SK-MEL-5 (cell line): ENCODE results near the gene OLFML2A. TPM values are rescaled to one million over a fixed set of nuclear protein-coding genes. Genes with fewer than 3 reads are reported as not detected.

Experiments
- DNase-seq: peaks from one replicate; pipeline ENCODE4 v3.0.0-alpha.2; 2016; ENCODE audit warnings: low read depth, low spot score
- in situ Hi-C: cut with HindIII; loops from 2 replicates; pipeline ENCODE4 v1.10.0; 2016; ENCODE audit warnings: low sequenced_read_pairs, high pct_unique_total_duplicates, low pct_unique_long_range_greater_than_20kb
- total RNA-seq: library from RNA; depleted of rRNA; stranded (reverse); fragments of >200 nt; shearing (Covaris generic); gene quantifications from 2 replicates; pipeline ENCODE4 v1.2.3, GENCODE V29; 2014

Gene OLFML2A
- total RNA-seq, 1 experiment from 2014 or later: 0.90 TPM

DNA sequence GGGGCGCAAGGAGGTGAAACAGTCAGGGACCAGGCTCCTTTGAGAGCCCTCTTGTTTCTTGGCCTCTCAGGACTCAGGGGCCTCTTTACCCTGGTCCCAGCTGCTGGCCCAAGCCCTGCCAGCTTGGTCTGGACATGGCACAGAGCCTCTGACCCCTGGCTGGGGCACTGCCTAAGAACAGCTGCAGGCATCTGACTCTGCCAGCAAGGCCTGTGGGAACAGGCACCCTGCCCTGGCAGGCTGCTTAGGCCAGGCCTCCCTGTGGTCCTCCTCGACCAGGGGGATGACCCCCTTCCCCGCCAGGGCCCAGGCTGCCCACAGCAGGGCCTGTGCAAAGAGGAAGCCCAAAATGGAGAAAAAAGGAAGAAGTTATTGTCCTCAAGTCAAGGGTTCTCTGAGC is 25.5 kb downstream of the OLFML2A start:
- DNase-seq: no peak
- in situ Hi-C loops: no loop called here

DNA sequence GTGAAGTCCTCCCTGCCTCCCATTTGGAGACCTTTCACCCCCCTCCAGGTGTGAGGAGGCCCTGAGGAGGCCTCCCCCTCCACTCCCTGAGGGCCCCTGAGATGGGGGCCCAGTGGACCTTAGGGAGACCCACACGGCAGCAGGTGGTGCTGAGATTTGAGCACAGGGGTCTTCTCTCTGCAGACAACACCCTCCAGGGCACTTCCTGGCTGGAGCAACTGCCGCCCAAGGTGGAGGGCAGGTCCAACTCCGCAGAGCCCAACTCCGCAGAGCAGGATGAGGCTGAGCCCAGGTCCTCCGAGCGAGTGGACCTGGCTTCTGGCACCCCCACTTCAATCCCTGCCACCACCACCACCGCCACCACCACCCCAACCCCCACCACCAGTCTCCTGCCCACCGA is 27.0 kb downstream of the OLFML2A start:
- no peak for DNase-seq
- in situ Hi-C loops: no loop called here

DNA sequence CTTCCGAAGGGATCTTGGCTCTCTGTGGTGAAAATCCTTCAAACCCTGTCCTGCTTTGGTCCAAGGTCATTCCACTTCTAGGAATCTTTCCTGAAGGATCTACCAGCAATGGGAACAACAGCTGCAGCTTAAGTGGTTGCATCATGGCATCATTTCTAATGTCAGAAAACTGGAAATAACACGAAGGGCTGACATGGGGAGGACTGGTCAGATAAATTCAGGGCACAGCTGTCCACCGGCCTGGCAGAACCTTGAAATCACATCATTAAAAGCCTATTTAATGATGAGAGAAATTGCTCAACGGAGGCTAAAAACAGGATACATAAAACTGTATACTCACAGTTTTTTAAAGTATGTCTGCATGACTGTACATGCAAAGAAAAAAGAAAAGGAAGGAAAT is 28.3 kb downstream of the OLFML2A start:
- in situ Hi-C loops: no loop called here
- DNase-seq: no peak

DNA sequence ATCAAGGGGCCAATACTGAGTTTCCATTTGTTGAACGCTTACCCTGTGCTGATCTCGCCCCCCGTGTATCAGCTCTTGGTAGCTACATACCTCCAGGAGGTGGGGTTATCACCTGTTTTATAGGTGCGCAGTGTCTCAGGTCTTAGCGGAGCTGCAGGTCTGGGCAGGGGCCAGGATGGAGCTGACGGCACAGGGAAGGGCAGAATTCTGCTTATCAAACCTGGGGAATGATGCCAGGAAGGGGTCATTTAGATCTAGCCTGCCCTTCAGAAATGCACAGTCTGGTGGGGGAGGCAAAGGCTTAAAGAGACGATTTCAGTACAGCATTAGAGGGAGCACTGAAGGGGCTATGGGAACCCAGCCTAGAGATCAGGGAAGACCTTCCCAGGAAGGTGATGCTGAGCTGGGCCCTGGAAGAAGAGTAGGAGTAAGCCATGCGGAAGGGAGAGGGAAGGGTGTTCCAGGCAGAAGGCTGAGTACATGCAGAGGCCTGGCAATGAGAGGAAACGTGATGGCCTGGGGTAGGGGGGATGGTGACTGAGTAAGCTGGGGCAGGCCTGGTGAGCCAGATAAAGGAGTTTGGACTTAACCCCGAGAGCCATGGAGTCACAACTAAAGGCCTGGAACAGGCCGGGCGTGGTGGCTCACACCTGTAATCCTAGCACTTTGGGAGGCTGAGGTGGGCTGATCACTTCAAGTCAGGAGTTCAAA is 31.5 kb downstream of the OLFML2A start:
- no peak for DNase-seq
- in situ Hi-C loops: no loop called here

DNA sequence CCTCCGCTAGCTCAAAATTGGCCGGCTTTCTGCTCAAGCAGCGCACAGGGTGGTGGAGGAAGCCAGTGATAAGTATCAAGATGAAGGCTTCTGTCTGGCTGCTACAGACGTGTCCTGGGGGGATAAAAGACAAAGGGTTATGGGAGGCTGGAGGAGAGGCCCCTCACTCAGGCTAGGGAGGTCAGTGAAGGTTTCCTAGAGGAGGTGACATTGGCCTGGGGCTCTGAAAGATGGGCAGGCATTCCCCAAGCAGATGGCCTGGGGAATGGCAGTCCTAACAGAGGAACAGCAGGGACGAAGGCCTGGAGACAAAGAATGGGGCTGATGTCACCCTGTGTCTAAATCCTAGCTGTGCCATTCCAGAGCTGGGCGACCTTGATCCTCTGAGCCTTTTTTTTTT is 32.3 kb downstream of the OLFML2A start:
- in situ Hi-C loops: no loop called here
- no peak for DNase-seq

DNA sequence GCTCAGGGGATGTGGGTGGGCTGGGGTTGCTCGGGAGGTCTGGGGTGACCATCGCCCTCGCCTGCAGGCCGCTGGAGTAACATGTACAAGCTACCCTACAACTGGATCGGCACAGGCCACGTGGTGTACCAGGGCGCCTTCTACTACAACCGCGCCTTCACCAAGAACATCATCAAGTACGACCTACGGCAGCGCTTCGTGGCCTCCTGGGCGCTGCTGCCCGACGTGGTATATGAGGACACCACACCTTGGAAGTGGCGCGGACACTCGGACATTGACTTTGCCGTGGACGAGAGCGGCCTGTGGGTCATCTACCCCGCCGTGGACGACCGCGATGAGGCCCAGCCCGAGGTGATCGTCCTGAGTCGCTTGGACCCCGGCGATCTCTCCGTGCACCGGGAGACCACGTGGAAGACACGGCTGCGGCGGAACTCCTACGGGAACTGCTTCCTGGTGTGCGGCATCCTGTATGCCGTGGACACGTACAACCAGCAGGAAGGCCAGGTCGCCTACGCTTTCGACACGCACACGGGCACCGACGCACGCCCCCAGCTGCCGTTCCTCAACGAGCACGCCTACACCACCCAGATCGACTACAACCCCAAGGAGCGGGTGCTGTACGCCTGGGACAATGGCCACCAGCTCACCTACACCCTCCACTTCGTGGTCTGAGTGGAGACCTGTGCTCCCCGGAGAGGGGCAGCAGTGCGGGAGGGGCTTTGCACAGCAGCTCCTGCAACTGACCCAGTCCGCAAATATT is 33.0 kb downstream of the OLFML2A start:
- no peak for DNase-seq
- in situ Hi-C loops: no loop called here

DNA sequence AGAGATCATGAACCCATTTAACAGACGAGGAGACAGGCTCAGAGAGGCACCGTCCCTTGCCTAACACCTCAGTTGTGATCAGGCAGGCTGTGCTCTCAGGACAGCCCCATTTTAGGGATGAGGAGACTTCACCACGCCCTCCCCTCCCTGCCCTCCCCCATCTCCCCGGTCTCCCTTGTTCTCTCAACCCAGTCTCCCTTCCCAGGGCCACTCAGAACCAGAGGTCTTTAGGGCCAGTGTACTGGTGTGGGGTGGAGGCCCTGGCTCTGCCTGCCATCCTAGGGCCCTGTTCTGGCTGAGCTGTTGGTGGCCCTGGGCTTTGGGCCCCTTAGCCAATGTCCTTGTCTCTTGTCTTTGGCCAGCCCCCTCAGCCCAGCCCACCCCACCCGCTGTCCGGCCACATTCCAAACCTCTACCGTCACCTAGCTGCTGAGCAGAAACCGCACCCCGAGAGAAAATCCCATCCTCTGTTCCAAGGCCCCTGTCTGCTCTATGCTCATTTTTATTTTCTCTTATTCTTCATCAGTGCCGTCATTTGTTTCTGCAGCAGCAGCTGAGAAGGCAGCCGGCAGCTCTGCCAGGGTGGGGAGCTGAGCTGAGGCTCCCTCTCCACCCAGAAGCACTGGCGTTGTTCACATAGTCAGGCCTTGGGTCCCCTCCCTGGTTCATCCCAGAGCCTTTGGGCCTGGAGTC is 33.9 kb downstream of the OLFML2A start:
- in situ Hi-C loops: no loop called here
- no peak for DNase-seq

DNA sequence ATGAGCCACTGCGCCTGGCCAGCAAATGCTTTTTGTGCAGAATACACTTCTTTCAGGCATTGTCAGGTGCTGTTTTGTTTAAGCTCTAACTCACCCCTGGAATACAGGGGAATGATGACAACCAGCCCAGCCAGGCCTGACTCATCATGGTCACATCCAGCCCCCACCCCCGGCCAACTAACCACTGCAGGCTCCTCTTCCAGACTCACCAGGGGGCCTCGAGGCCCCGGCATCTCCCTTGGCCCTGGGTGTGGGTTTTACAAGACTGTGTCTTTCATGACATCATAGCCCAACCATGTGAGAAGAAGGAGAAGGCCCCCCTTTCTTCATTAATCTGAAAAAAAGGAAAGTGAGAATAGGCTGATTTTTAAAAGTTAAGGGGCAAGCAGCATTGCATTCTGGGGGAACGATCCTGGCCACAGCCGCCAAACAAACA is 35.5 kb downstream of the OLFML2A start:
- DNase-seq: peak; percentile 52
- in situ Hi-C loops: no loop called here

DNA sequence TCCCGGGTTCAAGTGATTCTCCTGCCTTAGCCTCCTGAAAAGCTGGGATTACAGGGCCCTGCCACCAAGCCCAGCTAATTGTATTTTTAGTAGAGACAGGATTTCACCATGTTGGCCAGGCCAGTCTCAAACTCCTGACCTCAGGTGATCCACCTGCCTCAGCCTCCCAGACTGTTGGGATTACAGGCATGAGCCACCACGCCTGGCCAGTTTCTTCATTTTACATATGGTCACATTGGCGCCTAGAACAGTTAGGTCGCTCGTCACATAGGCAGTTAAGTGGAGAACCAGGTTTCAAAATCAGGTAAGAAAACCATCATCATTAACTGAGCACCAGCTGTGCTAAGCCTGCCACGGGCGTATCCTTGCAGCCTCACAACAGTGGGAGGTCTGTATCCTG is 36.1 kb downstream of the OLFML2A start:
- in situ Hi-C loops: no loop called here
- no peak for DNase-seq

DNA sequence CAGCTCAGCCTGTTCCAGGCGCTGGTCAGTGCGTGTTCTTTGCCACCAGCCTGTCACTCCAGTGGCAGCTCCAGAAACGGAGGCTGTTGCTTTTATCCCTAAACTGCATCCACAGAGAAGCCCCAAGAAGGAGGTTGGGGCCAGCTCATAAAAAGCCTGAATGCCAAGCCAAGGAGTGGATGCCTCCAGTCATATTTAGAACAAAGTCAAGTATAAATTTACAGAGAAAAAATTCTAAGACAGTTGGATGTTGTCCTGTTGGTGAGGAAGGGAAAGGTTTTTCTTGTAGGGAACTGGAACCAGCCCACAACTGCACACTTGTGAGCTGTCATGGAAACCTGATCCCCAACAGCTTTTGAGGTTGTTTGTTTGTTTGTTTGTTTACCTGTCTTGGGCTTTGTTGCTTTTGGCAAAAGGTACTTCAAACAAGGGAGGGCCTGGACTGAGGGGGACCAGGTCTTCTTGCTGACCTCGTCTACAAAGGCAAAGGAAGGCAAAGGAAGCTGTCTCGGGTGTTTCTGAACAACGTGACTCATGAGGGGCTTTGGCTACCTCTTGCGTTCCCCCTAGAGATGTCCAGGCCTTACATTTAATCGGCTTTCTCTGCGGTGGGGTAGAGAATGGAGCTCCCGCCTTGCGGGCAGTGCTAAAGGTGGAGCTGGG is 36.7 kb downstream of the OLFML2A start:
- in situ Hi-C loops: no loop called here
- no peak for DNase-seq

DNA sequence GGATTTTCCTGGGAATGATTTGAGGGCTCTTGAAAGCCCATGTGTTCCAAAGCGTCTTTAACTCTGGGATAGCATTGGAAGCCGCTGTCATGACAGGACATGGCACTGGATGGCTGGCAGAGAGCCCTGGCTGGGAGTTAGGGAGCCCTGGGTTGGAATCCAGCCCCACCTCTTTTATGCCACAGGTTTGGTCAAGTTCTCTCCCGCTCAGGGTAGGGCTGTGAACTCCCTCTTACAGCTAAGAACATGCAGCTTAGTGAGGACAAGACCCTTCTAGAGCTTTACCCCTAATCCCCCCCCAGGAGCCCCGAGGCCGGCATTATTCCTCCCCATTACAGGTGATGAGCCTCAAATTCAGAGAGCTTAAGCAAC is 37.2 kb downstream of the OLFML2A start:
- in situ Hi-C loops: no loop called here
- no peak for DNase-seq

DNA sequence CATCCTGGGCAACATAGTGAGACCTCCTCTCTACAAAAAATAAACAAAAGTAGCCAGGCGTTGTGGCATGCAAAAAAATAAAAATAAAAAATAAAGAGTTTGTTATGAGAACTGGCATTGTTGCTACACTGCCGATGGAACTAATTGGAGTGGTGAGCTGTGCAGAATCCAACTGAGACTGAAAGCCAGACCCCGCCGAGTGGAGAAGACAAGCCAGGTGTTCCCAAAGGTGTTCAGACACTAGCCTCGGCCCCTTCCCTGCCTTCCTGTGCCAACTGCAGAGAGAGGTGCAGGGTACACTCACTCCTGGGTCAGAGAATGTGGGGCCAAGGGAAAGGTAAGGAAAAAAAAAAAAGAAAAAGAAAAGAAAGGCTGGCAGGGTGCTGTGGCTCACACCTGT is 38.7 kb downstream of the OLFML2A start:
- no peak for DNase-seq
- in situ Hi-C loops: no loop called here

DNA sequence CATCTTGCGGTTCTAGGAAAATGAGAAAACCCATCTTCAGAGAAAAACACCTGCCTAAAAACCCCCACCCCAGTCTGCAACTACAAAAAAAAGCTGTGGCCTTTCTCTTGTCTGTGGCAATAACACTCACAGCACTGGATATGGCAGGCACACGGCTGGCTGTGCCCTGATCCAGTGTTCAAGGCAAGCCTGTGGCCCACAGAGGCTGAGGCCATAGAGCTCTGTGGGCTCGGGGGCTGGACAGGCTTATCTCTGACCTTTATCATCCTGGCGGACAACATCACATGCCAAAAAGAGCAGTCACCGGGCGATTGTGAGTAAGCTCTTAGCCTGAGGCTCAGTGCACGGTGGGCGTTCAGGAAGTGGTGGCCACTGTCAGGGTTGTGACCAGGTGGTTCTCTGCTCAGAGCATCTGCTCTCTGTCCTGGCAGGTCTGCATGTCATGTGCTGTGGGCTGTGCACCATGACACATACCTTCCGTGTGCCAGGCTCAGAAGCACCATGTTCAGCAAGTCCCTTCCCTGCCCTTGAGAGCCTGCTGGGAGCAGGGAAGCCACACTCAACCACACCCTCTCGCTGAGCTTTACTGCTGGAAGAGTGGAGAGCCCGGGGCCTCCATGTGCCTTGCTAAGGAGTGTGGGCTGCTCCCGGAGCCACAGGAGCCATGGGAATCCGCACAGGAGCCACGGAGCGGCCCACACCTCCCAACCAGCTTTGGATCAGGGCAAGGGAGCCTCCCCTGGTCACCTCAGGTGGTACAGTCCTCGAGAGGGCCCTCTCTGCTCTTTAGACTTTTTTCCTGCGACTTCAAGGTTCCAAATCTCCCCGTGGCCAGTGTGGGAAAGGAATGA is 41.7 kb downstream of the OLFML2A start:
- peak; percentile 61 for DNase-seq
- in situ Hi-C loops: no loop called here

DNA sequence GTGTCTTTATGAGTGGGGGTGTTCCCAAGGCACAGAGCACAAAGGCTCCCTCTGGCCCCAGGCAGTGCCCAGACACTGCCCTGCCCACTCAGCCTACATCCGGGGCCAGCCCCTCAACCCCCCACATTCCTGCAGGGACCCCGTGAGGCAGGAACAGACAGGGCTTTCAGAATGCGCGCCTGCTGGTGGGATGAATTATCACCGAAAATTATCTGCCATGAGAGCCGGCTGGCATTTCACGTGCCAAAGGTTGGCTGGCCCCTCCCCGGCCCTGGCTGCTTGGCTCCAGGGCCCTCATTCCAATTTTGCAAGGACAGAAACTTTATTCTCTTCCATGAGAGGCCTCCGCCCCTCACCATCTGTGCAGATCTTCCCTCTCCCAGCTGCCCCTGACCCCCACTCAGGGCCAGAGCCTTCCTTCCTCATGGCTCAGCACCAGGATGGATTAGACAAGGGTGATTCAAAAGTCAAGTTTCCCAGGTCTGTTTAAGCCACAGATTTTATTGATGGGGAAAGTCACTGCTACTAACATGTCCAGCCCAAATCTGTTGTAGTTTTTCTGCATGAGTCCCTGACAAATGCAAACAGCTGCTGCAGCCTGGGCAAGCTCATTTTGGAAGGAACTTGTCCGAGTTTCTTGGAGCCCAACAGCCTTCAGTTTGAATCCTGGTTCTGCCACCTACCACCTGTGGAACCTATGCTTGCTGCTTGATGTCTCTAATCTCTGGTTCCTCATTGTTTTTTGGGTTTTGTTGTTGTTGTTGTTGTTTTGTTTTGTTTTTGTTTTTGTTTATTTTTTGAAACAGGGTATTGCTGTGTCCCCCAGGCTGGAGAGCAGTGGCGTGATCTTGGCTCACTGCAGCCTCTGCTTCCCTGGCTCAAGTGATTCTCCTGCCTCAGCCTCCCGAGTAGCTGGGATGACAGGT is 44.0 kb downstream of the OLFML2A start:
- DNase-seq: peak; percentile 49
- in situ Hi-C loops: no loop called here

DNA sequence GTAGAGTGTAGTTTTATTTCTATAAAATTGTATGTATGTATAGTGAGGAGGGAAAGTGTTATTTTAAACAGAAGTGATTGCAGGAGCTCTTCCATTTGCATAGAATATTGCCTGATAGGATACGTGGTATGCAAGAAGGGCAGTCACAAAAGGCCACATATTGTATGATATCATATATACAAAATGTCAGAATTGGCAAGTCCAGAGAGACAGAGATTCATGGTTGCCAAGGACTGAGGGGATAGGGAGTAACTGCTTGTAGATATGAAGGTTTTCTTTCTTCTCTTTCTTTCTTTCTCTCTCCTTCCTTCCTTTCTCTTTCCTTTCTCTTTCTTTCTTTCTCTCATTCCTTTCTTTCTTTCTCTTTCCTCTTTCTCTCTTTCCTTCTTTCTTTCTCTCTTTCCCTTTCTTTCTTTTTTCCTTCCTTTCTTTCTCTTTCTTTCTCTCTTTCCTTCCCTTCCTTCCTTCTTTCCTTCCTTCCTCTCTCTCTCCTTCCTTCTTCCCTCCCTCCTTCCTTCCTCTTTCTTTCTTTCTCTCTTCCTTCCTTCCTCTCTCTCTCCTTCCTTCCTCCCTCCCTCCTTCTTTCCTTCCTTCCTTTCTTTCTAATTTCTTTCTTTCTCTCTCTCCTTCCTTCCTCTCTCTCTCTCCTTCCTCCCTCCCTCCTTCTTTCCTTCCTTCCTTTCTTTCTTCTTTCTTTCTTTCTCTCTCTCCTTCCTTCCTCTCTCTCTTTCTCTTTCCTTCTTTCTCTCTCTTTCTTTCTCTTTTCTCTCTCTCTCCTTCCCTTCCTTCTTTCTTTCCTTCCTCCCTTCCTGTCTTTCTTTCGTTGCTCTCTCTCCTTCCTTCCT is 51.8 kb downstream of the OLFML2A start:
- in situ Hi-C loops: no loop called here
- DNase-seq: no peak

DNA sequence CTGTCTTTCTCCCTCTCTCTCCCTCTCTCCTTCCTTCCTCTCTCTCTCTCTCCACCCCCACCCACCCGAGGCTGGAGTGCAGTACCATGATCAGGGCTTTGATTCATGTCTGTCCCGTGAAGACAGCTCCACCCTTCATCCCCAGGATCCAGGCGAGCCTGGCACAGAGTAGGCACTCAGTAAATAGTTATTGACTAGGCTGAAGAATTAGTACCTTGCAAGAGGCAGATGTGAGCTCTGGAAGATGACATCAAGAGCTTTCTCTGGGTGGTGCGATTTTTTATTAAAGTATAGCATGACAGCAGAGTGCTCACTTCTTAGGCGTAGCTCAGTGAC is 52.4 kb downstream of the OLFML2A start:
- in situ Hi-C loops: no loop called here
- DNase-seq: no peak
